Embryonic facial prominence (tissue), 1 donor: ENCODE measurements around the gene ZFP92.

Experiments used
- DNase-seq: peaks from one replicate; pipeline ENCODE4 v3.0.0-alpha.2; 2016; ENCODE audit errors: extremely low spot score

ZFP92 gene

DNA sequence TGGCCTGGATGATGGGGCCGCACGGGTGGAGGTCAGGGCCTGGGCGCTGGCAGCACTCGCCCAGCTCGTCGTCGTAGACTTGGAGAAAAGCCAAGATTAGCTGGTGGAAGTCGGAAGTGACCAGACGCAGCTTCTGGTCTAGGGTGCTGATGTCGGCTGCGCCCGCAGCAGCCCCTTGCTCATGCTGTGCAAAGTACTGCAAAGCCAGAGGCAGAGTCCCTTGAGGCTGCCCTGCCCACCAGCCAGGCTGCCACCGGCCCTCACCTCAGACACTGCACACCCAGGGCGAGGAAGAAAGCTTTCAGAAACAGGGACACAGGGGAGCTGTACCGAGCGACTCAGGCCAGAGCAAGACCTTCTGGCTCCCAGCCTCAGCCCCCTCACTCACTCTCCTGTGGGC, 44.3 kb downstream of the ZFP92 start:
- no peak for DNase-seq

GRCh38 chrX:153456161-153456560, 44.9 kb downstream of the ZFP92 start:
- DNase-seq, result no peak

DNA sequence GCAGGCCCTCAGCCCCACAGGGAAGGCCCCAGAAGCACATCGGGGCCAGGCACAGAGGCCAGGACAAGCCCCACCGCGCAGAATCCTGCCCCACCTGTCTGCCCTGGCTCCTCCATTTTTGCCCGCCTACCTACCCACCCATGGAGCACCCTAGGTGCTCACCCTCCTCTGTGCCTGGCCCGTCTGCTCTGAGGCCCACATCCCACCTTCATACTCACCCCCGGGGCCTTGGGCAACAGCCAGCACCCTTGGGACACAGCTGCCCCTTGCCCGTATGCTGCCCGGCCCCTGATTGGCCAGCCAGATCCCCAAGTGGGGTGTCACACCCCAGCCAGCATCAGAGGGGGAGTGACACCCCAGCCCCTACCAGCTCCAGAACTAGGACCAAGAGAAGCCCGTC, 45.4 kb downstream of the ZFP92 start:
- no peak for DNase-seq

GRCh38 chrX:153457136-153457825, 46.0 kb downstream of the ZFP92 start:
- DNase-seq, result no peak

DNA sequence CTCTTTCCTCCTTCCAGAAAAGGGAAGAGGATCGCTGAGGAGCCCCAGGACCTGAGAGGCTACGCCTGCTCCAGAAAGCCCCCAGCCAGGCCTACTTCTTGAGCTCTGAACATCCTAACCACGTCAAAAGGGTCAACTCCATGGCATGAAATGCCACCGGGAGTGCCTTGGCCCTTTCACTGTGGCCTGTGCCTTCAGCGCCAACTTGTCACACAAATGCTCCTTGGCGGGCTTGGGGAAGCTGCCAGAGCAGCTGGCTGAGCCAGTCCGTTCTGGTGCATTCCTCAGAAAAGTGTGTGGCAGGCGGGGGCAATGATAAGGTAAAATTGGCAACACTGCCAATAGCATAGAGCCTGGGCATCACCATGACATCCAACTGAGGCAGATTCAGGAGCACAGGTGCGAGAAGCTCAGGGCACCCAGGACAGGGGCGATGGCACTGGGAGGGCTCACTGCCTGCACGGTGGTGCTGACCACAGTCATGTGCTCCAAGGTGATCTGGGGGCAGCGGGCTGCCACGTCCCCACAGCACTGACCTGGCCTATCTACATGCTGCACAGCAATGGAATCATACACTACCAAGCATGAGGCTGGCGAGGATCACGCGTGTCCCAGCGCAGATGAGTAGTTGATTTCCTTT, 46.7 kb downstream of the ZFP92 start:
- no peak for DNase-seq

DNA sequence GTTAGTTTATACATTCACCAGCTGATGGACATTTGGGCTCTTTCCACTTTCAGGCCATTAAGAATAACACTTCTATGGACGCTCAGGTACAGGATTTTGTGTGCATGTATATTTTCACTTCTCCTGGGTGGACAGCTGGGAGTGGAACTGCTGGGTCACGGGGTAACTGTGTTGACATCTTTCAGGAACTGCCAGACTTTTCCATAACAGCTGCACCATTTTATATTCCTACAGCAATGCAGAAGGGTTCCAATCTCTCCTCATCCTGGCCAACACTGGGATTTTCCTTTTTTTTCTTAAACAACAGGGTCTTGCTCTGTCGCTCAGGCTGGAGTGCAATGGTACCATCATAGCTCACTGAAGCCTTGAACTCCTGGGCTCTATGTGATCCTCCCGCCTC, 47.2 kb downstream of the ZFP92 start:
- no peak for DNase-seq

DNA sequence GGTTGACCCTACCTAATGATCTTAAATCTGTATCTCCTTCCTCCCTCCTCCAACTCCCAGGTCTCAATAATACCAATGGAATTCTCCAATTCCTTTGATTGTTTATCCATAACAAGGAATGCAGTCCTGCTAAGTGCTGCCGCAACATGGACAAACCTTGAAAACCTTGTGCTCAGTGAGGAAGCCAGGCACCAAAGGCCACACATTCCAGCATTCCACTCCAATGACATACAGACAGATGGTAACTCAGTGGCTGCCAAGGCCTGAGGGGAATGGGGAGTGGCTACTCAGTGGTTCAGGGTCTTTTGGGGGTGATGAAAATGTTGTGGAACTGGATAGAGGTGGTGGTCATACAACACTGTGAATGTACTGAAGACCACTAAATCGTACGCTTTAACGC, 48.7 kb downstream of the ZFP92 start:
- no peak for DNase-seq

- no peak for DNase-seq
Observed at GRCh38 chrX:153460826-153461225, 49.6 kb downstream of the ZFP92 start.
